SW 1271 (cell line): ENCODE results near the gene DMBT1.

Experiments used
- DNase-seq, 2 experiments: peaks; one replicate each; lab custom pipeline; 2025; lab: John Stamatoyannopoulos, UW

The DMBT1 gene

GRCh38 chr10:122647383-122647968, 86.9 kb downstream of the DMBT1 start:
- no peak for DNase-seq

GRCh38 chr10:122648599-122649428, 88.3 kb downstream of the DMBT1 start:
- DNase-seq: peak in 1 of 2 experiments; percentile 24

- no peak for DNase-seq
Measured at GRCh38 chr10:122649903-122650302, 89.3 kb downstream of the DMBT1 start.

- DNase-seq: no peak
Measured at GRCh38 chr10:122650331-122650730, 89.8 kb downstream of the DMBT1 start.

GRCh38 chr10:122655524-122656307, 95.2 kb downstream of the DMBT1 start:
- DNase-seq: no peak

GRCh38 chr10:122656308-122656705, 95.8 kb downstream of the DMBT1 start:
- no peak for DNase-seq

GRCh38 chr10:122656741-122657140, 96.2 kb downstream of the DMBT1 start:
- DNase-seq: no peak

- DNase-seq: no peak
Measured at GRCh38 chr10:122657255-122657654, 96.7 kb downstream of the DMBT1 start.

- no peak for DNase-seq
Measured at GRCh38 chr10:122657729-122658128, 97.2 kb downstream of the DMBT1 start.

GRCh38 chr10:122658356-122659049, 97.9 kb downstream of the DMBT1 start:
- no peak for DNase-seq

GRCh38 chr10:122659126-122659525, 98.6 kb downstream of the DMBT1 start:
- no peak for DNase-seq

- no peak for DNase-seq
Measured at GRCh38 chr10:122659651-122660050, 99.1 kb downstream of the DMBT1 start.

GRCh38 chr10:122660696-122661095, 100.1 kb downstream of the DMBT1 start:
- no peak for DNase-seq

- DNase-seq: no peak
Measured at GRCh38 chr10:122662231-122662630, 101.7 kb downstream of the DMBT1 start.

GRCh38 chr10:122663516-122664130, 103.1 kb downstream of the DMBT1 start:
- DNase-seq: no peak

GRCh38 chr10:122664501-122664900, 103.9 kb downstream of the DMBT1 start:
- DNase-seq: no peak

GRCh38 chr10:122665329-122665860, 104.8 kb downstream of the DMBT1 start:
- DNase-seq: no peak

- DNase-seq: no peak
Measured at GRCh38 chr10:122665946-122666345, 105.4 kb downstream of the DMBT1 start.

GRCh38 chr10:122669045-122669444, 108.5 kb downstream of the DMBT1 start:
- DNase-seq: no peak

GRCh38 chr10:122669842-122670241, 109.3 kb downstream of the DMBT1 start:
- DNase-seq: no peak

- no peak for DNase-seq
Measured at GRCh38 chr10:122671355-122671754, 110.8 kb downstream of the DMBT1 start.
